NCI-H510A treated with DMSO at 0.1 percent for 48 hours (cell line): ENCODE results near the gene B4GALT3.

Source experiments
- DNase-seq: peaks from one replicate; lab custom pipeline; 2025; lab: John Stamatoyannopoulos, UW

Gene B4GALT3

DNA sequence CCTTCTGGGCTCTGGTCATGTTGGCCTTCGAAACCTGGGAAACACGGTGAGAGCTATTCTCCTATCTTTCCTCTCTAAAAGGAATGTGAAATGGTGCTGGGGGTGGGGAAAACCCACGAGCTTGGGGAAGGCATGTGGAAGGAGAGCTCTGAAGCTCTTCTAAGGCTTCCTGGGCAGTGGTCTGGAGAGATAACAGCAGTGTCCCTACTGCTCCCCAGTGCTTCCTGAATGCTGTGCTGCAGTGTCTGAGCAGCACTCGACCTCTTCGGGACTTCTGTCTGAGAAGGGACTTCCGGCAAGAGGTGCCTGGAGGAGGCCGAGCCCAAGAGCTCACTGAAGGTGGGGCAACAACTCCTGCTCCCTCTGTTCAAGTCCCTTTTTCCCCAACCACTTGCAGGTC is 15.3 kb downstream of the B4GALT3 start:
- no peak for DNase-seq

DNA sequence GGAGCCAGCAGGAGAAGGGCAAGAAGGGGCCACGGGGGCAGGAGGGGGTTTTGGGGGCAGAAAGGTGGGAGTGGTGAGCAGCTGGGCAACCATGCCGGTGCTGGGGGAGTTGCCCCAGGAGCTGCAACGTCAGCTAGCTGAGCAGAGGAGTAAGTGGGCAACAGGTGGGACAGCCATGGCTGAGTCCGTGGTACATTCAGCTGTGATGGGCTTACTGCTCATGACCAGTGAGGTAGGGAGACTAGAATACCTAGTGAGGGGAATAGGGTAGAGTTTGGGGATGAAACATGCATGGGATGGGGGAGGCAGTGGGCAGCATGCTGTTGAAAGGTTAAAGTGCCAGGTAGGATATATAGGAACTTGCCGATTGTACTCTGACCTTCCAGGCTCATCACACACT is 15.7 kb downstream of the B4GALT3 start:
- no peak for DNase-seq

DNA sequence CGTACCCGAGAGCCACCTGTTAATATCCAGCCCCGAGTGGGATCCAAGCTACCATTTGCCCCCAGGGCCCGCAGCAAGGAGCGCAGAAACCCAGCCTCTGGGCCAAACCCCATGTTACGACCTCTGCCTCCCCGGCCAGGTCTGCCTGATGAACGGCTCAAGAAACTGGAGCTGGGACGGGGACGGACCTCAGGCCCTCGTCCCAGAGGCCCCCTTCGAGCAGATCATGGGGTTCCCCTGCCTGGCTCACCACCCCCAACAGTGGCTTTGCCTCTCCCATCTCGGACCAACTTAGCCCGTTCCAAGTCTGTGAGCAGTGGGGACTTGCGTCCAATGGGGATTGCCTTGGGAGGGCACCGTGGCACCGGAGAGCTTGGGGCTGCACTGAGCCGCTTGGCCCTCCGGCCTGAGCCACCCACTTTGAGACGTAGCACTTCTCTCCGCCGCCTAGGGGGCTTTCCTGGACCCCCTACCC is 16.6 kb downstream of the B4GALT3 start:
- DNase-seq = no peak

DNA sequence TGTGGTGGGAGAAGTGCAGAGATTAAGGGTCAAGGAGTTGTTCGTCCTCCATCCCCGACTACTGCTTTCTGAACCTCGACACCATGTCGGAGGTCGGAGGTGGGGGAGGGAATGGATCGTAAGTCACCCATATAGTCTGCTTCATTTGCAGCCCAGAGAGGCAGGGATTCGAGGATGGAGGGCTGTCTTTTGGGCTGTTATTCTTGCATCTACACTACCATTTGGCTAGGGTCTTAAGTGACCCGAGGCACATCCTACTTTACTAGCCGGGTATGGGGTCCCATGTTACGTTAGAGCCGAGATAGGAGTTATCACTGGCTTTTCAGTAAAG is 17.4 kb downstream of the B4GALT3 start:
- no peak for DNase-seq

DNA sequence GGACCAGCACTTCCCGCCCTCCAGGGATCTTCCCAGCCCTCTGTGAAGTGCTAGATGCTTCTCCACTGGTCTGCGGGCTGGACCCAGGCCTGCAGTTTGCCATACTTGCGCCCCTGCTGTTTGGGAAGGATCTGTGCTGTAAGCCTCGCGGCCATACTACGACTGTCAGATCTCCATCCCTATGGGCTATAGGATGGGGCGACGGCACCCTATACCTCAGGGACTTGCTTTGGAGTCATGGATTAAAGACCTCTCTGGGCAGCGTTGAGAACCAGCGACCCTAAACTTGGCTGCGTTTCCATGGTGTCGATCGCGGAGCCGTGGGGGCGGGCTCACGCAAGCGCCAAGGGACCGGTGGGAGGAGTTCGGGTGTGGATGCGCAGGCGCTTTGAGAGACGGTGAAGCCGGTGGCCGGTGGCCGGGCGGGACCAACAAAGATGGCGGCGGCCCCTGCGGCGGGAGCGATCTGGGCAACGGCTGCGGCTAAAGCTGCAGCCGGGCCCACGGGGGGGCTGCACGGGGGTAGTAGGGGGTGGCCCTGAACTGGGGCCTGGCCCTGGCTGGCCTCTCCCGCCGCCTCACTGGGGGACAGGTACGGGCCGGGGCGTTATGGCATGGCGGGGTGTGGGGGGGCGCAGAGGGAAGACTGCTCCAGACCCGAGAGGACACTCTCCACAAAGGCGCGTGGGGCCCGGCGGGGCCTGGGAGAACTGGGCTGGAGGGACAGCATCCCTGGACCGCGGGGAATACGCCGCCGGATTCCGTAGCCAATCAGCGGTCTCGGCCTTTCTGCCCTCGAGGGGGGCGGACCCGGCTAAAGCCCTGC is 18.0 kb downstream of the B4GALT3 start, which contains the start of gene USP21:
Gene USP21, plus strand, starts transcription at position 414 of the 826 bp plus-strand sequence. CDS start 1,141 bp downstream, outside the sequence.
- peak; percentile 85 for DNase-seq

GRCh38 chr1:161158316-161159010 is 18.8 kb downstream of the B4GALT3 start:
- no peak for DNase-seq

- no peak for DNase-seq
Observed at GRCh38 chr1:161157867-161158266, 19.4 kb downstream of the B4GALT3 start.

DNA sequence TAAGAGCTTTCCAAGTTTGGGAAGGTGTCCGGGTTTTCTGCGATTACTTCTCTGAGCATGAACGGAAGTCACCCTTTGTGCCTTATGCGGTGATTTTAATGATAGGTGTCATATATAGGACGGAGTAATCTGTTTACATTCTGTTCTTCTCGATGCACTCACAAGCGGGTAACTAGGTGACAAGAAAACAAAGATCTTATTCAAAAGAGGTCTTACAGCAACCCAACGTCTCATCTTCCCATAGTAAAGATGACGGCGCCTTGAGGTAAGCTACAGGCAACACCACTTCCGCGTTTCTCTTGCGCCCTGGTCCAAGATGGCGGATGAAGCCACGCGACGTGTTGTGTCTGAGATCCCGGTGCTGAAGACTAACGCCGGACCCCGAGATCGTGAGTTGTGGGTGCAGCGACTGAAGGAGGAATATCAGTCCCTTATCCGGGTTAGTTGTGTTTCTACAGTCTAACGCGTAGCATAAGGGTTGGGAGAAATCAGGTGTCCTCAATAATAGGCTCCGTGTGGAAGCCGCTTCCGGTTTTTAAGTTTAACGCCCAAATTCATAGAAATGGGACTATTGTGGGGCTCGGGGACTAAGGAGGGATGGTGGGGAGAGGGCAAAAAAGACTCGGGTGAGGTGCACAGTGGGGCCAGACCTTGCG is 23.5 kb downstream of the B4GALT3 start, which contains the start of gene UFC1:
Gene UFC1, plus strand, starts transcription at position 297 of the 656 bp plus-strand sequence. Its CDS starts 20 bp downstream, at position 317.
- peak; percentile 87 for DNase-seq

- DNase-seq = no peak
Observed at GRCh38 chr1:161153176-161153575, 24.1 kb downstream of the B4GALT3 start.

- DNase-seq = no peak
Observed at GRCh38 chr1:161145832-161146231, 31.5 kb downstream of the B4GALT3 start.

GRCh38 chr1:161140755-161141400 is 36.4 kb downstream of the B4GALT3 start:
- no peak for DNase-seq

GRCh38 chr1:161139766-161140165 is 37.5 kb downstream of the B4GALT3 start:
- DNase-seq = peak; percentile 19

DNA sequence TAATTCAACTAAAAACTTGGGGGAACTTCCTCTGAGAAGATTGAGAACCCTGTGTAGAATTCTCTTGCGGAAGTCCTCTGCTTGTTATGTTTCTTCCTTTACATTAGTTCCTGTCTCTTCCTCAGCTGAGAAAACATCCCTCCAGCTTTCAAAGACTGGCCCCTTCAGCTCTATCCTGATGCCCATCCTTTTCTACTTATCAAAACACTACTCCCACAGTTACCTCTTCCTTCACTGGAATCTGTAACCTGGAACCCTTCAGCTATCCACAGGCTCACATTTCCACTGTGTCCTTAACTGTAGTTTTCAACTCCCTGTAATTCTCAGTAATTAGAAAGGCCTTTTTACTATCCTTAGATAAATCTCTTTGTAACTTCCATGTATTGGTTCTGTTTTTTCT is 38.9 kb downstream of the B4GALT3 start:
- no peak for DNase-seq

- no peak for DNase-seq
Observed at GRCh38 chr1:161137881-161138280, 39.4 kb downstream of the B4GALT3 start.

- peak; percentile 61 for DNase-seq
Observed at GRCh38 chr1:161133220-161133740, 44.0 kb downstream of the B4GALT3 start.

GRCh38 chr1:161132410-161133219 is 44.7 kb downstream of the B4GALT3 start, which contains the start of gene DEDD:
Gene DEDD, minus strand, starts transcription at chr1:161132667. Its CDS starts 8,205 bp downstream, at chr1:161124462.
- peak; percentile 96 for DNase-seq

- DNase-seq = peak; percentile 6
Observed at GRCh38 chr1:161131523-161132409, 45.5 kb downstream of the B4GALT3 start.

GRCh38 chr1:161130266-161130665 is 47.0 kb downstream of the B4GALT3 start:
- no peak for DNase-seq

GRCh38 chr1:161128591-161129420 is 48.5 kb downstream of the B4GALT3 start:
- no peak for DNase-seq
